GM12801 (cell line): ENCODE results near the gene ZDHHC17.

Experiments
- CTCF ChIP-seq: IDR thresholded peaks from one replicate; pipeline ENCODE4 v1.5.1; 2011; ENCODE audit warnings: control low read depth; ENCODE audit not compliant: insufficient read length; ENCODE audit errors: extremely low read depth

Gene ZDHHC17

DNA sequence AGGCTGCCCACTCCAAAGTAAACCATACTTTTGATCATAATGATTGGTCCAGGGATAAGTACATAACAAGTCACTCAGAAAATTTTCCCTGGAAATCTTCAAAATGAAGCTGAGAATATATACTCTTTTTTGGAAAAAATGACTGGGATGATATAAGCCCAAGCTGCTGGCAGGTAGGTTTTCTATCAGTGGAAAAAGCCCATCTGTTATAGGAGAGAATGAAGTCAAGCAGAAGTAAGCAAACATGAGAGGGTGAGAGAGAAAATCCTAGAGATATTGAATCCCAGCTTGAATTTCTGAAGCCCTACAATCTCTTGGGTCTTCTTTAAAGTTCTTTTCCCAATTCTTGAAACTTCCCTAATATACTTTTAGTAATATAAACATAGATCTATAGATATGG, 37.3 kb upstream of the ZDHHC17 start:
- TF ChIP-seq CTCF = no peak

- no peak for TF ChIP-seq CTCF
Measured at GRCh38 chr12:76738824-76739579, 24.9 kb upstream of the ZDHHC17 start.

DNA sequence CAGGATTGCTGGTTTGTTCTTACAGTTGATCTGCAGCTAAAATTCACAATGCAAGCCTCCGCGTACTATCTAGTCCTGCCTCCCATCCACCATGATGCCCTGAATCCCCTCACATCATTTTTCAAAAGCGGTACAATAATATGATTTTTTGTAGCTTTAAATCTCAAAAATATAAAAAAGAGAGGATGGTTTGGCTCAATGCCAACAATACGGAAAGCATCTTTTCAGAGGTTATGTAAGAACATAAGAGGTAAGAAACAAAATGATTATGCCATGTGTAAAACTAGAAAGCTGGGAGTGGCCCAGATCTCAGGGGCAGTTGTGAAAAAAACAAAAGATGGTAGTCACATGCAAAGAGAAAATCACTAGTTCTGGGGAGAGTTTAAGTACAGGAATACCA, 24.0 kb upstream of the ZDHHC17 start:
- TF ChIP-seq CTCF = no peak

GRCh38 chr12:76740501-76740900, 23.4 kb upstream of the ZDHHC17 start:
- no peak for TF ChIP-seq CTCF

DNA sequence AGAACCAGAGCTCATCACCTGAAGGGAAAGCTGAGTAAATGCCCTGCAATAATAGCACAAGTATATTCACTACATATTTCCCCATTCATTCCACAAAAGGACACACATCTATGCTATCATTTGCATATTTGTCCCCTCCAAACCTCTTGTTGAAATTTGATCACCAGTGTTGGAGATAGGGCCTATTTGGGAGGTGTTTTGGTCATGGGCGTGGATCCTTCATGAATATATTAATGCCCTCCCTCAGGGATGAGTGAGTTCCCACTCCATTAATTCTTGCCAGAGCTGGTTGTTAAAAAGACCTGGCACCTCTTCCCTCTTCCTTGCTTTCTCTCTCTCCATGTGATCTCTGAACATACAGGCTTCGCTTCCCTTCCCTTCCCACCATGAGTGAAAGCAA, 18.6 kb upstream of the ZDHHC17 start:
- TF ChIP-seq CTCF = no peak

DNA sequence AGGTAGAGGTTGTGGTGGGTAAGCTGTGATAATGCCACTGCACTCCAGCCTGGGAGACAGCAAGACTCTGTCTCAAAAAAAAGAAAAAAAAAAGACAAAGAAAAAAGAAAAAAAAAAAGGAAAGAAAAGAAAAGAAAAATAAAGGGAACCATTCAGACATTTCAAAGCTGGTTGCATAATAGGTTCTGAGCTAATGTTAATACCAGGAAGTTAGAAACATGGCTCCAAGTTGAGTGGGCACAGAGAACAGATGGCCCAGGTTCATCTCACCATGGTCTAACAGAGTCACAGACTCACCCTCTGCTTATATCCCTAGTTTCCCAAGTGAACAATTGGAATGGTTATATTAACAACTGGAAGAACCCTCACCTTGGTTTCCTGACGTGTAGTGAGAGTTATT, 17.4 kb upstream of the ZDHHC17 start:
- no peak for TF ChIP-seq CTCF

GRCh38 chr12:76747245-76747644, 16.7 kb upstream of the ZDHHC17 start:
- TF ChIP-seq CTCF = no peak
